ENCODE measurements around the gene RASSF9.

Gene RASSF9

GRCh38 chr12:85836197-85837090 lies at the start of gene RASSF9:
Gene RASSF9 (minus strand): TSS chr12:85836409. CDS start chr12:85836201, 208 bp downstream.
- no peak for FAIRE-seq

DNA sequence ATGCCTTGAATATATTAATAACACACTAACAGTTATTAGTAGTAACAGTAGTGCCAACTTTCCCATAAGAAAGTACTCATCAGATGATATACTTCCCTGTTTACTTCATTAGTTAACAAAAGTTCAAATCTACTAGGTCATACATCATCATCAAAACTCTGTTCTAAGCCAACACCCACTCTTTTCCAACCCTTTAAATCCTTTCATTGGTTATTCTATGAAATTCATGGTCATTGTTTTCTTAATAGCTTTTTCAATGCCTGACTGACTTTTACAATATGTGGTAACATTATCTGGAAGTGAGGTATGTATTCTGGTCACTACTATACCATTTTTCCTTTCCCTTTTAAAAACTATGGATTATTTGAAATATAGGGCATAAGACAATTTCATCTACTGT lies 47.6 kb upstream of the RASSF9 start:
- no peak for FAIRE-seq

GRCh38 chr12:85877459-85877858 lies 41.2 kb upstream of the RASSF9 start:
- no peak for FAIRE-seq

DNA sequence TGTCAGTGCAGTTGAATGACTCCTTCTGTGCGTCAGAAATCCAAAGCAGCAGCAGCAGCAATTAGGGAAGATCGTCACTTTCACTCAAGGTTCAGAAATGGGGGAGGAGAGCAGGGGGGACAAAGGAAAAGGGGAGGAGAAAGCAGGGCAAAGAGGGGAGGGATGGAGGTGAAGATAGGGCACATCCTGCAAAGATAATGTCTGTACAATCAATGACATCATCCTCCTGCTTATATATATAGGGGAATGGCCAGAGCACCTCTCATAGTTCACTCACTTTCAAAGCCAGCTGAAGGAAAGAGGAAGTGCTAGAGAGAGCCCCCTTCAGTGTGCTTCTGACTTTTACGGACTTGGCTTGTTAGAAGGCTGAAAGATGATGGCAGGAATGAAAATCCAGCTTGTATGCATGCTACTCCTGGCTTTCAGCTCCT lies 37.8 kb upstream of the RASSF9 start, which contains the start of gene NTS:
TSS of gene NTS (plus strand) at position 265 of the 431 bp plus-strand sequence. CDS start at position 374, 109 bp downstream.
- no peak for FAIRE-seq

- FAIRE-seq = peak; percentile 81
Observed at GRCh38 chr12:85872497-85873091, 36.4 kb upstream of the RASSF9 start.

DNA sequence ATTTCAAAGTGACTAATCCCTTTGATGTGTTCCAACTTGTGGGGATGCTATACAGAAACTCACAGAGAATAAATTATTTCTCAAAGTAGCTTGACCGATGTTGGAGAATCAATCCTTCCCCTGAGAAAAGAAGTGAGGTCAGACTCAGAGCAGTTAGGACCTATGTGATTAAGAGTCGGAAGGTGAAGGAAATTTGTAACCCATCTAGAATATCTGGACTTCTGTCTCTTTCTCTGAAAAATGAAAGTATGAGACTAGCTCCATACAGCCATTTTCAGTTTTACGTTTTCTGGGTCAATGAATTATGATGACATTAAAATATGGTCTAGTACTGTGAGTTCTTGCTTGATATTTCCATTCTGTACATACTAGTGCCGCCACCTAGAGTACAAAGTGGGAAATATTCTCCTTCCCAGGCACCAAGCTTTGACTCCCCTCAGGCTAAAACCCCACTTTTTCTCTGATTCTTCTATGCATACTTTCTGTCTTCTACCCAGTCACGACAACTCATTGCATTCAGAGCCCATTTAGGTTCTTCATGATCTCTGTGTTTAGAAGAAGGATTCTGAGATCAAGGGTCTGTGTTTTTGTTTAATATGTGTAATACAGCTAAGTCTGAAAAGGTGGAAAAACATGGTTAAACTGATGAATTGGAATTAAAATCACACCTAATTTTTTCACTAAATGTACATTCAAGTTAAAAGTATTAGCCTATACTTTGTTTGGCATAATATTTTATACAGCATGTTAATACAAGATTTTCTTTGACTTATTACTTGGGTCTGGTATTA lies 31.0 kb upstream of the RASSF9 start:
- FAIRE-seq = no peak

GRCh38 chr12:85865890-85866289 lies 29.7 kb upstream of the RASSF9 start:
- FAIRE-seq = no peak

GRCh38 chr12:85856966-85857365 lies 20.8 kb upstream of the RASSF9 start:
- no peak for FAIRE-seq

GRCh38 chr12:85855305-85855704 lies 19.1 kb upstream of the RASSF9 start:
- FAIRE-seq = no peak

- FAIRE-seq = no peak
Observed at GRCh38 chr12:85849344-85849743, 13.1 kb upstream of the RASSF9 start.

GRCh38 chr12:85843606-85844310 lies 7.5 kb upstream of the RASSF9 start:
- FAIRE-seq = no peak

DNA sequence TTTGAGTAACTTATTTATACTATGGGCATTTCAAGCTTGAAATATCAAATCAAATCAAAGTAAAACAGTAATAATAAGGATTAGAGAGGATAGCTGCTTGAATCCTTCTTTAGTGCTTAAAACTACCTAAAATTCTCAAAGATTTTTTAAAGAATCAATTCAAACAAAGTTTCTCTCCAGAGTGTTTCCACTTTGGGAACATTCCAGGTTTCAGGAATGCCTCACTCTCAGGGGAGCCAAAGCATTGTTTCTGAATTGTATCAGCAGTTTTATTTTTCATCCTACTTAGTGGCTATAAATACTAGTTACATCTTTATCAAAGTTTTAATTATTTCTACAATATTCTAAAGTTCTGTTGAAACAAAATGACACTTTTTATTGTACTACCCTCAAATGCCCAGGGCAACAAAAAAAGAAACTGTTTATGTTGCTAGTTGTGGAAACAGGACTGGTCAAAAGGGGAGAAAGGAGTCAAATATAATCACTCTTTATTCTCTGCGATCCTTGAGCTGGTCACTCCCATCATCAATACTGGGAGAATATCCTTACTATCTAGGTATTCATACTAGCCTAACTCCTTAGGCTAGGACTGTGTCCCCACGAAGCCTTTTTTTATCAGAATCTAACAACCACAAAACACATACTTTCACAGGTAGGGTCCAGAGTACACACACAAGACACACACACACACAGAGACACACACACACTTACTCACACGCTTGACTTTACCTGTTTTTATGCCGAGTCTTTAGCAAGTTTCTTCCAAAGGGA lies 598 bp downstream of the RASSF9 start:
- no peak for FAIRE-seq

DNA sequence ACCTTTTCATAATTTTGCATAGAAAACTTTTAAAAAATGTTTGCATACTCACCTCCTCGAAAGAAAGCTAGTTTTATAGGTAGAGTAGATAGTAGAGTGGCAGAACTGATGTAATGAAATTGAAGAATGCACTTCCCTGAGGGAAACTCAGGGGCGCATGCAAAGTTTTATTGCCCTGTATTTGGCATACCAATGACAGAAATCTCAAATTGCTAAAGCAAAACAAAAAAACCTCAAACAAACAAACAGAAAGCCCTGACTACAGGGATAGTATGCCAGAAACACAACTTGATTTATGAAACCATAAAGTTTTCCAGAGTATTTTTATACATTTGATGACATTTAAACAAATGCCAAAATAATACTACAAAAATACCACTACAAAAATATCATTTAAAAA lies 1.8 kb downstream of the RASSF9 start:
- FAIRE-seq = no peak

- no peak for FAIRE-seq
Observed at GRCh38 chr12:85833579-85833978, 2.6 kb downstream of the RASSF9 start.

- FAIRE-seq = no peak
Observed at GRCh38 chr12:85831327-85831990, 4.8 kb downstream of the RASSF9 start.

DNA sequence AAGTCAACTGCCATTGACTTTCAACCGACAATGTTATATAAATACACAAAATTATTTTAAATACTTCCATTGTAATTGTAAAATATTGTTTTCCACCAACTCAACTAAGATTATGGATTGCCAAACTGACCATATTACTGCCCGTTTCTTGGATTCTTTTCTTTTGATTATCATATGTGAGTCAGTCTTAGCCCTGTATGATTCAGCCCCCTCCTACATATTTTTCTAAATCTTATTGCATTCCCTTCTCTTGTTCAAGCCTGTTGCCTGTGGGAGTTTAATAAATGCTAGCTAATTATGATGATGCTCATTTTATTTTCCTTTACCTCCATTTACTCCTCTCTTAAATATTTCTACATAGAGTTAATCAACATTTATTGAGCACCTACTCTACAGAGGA lies 6.8 kb downstream of the RASSF9 start:
- FAIRE-seq = no peak

DNA sequence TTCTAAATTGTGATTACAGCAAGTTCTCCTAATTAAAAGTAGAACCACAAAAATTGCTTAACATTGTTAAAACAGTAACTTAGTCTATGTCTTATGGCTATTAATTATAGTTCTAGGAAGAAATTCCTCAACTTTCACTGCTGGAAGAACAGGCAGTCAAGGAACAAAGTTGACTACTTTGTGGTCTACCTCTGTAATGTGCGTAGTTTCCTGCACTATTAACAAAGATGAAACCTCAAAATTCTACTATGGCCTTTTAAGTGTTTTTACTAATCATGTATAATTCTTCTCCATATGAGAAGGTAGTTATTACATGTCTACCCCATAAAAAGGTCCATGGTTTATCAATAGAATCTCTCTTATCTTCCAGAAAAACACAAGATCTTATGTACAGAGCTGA lies 7.6 kb downstream of the RASSF9 start:
- FAIRE-seq = no peak

DNA sequence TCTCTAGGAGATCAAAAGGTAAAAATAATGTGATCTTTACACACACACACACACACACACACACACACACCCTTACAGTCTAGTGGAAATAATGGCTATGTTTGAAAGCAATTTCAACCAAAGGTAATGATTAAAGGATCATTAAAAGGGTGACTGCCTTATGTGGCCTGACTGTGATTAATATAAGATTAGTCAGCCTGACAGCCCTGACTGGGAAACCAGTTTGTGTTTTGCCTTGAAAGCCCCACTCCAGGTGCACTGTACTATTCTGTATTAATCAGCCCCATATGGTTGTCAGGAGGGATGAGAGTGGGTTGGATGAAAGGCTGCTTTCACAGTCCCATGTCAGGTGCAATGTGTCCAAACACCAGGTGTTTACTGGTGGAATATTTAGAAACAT lies 10.5 kb downstream of the RASSF9 start:
- FAIRE-seq = no peak

GRCh38 chr12:85823436-85824180 lies 12.6 kb downstream of the RASSF9 start:
- no peak for FAIRE-seq

DNA sequence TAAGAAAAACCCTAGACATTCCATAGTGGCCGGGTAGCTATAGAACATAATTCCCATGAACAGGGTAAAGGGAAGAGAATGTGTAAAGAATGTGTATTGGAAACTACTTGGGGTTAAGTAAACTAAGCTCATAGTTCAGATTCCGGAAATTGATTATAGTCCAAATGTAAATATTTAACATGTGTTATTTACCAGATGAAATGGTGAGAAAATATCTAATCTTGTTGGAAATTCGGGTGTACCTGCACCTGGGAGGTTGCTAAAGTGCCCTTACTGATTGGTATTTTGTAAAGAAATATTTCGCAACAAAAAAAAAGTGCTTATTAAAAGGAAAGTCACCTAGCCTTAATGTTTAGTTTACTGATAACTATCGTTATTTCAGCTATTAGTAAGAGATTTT lies 14.4 kb downstream of the RASSF9 start:
- FAIRE-seq = no peak

Measured in colon (tissue), 2 donors.